HG03108 (cell line): ENCODE measurements around the gene HOXA10.
A peak's percentile ranks its signal among the peaks of the same experiment; 100 is the strongest.

Source experiments
- ATAC-seq: cut with Tn5 transposase; IDR thresholded peaks from one replicate; pipeline ENCODE4 v1.9.1; 2021; ENCODE audit warnings: moderate library complexity; ENCODE audit not compliant: unreplicated experiment

The HOXA10 gene

DNA sequence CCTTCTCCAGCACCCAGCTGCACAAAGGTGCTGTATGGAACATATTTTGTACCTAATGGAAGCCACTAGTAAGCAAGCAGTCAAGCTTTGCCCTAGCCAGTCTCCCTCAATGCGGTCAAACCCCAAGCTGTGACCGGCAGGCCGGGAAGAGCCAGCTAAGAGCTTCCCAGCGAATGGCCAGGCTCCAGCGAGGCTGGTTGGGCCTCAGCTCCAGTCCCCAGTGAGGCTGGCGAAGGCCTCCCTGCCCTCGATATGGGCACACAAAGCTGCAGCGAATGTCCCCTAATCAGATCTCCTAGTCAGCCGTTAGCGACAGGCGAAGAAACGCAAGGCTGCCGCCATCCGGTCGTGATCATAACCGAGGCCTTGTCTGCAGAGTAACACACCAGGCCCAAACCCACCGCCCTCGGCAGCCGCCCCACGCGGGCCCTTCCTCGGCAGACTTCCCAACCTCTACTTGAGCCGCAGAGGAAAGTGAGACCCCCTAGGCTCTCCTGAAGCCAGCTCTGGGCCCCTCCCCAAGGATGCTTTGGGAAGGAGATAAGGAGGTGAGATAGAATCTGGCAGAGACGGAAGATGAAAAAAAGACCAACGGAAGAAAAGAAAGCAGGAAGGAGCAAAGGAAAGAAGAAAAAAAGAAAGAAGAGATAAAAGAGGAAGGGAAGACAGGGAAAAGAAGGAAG lies 5.7 kb downstream of the HOXA10 start:
- ATAC-seq: no peak

DNA sequence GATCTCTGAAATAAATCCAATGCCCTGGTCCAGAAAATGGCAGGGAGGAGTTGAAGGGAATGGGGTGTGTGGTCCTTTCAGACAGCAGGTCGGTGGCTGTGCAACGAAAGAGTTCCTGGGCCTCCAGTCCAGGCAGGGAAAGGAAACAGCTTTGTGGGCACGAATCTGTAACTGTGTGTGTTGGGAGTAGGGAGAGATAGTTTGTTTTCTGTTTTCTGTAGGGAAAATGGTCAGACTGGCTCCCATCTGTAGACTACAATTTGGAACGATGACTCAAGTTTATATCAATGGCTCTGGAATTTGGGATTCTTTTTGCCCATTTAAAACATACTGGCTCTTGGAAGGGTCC lies 6.2 kb downstream of the HOXA10 start:
- ATAC-seq: no peak

DNA sequence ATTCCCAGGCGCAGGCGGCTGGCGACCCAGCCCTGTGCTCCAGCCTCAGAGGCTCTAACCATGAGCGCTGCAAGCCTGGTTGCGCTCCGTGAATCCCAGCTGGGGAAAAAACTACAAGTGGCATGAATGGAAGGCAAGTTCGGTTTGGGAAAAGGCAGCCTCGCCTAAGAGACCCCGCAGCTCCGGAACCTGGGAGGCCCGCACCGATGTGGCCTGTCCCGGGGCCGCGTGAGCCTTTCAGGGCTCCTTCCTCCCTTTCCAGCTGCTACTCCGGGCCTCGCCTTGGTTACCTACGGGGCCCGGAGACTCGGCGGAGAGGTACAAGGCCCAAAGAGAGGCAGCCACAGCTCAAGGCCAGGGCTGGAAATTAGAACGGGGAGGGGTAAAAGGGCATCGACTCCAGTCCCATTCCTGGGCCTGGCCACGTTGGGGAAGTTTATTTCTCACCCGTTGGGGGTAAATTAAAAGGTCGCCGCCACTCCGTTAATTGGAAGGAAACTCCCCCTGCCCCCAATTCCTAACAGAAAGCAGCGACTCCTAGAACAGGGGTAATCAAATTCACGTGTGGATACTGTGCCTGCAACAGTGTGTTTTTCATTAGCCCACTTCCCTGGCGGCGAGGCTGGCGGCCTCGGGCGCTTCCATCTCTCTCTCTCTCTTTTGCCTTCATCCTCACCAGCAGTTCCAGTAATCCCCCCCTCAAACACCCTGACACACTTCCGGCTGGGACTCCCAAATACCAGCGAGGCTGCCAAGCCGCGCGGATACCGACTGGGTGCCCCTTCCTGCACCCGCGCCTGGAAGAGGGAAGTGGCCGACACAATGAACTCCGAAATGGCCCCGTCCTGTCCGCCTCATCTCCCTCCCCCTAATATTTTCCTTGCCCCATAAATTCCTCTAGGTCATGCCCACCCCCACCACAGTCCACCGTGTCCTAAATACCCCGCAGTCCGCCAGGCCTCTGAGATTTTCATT lies 7.3 kb downstream of the HOXA10 start:
- ATAC-seq: no peak

DNA sequence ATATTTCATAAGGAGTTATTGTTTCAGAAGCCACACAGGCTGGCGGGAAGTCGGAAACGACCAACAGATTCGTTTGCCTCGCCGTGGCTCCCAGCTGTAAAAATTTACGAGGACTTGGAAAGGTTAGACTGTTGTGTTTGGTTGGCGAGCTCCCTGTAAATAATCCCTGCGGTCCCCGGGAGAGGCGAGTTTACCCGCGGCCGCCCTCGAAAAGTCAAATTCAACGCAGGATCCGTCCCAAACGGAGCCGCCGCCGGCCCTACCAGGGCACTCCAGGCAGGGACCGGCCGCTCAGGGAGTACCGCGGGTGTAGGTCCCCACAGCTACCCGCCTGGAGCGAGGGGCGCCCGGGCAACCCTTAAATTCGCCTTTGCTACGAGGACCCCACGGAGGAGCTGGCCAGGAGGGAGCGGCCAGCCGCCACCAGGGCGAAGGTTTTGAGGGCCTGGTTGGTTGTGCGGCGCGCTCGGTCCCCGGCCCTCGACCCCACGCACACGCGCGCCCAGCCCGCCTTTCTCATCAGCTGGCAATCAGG lies 8.1 kb downstream of the HOXA10 start:
- no peak for ATAC-seq

DNA sequence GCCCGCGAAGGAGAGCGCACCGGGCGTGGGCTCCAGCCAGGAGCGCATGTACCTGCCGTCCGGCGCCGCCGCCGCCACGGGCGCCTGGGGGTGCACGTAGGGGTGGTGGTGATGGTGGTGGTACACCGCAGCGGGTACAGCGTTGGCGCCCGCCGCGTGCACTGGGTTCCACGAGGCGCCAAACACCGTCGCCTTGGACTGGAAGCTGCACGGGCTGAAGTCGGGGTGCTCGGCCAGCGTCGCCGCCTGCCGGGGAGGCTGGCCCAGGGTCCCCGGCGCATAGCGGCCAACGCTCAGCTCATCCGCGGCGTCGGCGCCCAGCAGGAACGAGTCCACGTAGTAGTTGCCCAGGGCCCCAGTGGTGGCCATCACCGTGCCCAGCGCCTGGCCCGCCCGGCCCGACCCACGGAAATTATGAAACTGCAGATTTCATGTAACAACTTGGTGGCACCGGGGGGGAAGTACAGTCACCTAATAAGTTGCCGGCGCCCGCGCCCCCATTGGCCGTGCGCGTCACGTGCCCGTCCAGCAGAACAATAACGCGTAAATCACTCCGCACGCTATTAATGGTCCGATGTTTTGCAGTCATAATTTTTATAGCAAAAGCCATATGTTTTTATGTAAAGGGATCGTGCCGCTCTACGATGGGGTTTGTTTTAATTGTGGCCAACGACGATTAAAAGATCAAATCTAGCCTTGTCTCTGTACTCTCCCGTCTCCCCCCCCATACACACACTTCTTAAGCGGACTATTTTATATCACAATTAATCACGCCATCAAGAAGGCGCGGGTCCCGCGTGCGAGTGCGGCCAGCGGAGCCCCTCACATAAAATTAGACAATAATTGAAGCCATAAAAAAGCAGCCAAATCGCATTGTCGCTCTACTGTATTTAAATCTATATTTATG lies 8.8 kb downstream of the HOXA10 start, which contains the start of gene HOXA9:
TSS of gene HOXA9 (minus strand) at position 449 of the 907 bp plus-strand sequence. CDS start at position 369, 80 bp downstream.
- no peak for ATAC-seq

DNA sequence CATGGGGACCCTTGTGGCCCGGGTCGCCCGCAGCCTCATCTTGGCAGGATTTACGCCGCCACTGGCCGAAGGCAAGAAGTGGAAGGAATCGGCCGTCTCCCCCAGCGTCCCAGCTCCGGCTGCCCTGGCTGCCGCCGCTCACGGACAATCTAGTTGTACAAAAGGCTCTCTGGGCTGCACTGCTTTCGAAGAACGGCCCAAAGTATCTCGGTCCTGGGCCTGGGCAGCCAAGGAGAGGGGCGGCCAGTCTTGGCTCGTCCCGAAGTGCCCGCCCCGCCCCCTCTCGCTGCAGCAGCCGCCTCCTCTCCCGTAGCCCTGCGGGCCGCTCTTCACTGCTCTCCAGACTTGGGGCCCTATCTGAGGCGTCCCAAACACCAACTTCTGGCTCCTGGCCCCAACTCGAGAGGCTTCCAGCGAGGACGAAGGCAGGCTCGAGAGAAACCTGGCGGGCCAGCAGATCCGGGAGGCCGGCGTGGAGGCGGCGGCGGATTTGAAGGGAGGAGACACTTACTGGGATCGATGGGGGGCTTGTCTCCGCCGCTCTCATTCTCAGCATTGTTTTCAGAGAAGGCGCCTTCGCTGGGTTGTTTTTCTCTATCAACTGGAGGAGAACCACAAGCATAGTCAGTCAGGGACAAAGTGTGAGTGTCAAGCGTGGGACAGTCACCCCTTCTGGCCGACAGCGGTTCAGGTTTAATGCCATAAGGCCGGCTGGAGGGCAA lies 9.6 kb downstream of the HOXA10 start:
- no peak for ATAC-seq

DNA sequence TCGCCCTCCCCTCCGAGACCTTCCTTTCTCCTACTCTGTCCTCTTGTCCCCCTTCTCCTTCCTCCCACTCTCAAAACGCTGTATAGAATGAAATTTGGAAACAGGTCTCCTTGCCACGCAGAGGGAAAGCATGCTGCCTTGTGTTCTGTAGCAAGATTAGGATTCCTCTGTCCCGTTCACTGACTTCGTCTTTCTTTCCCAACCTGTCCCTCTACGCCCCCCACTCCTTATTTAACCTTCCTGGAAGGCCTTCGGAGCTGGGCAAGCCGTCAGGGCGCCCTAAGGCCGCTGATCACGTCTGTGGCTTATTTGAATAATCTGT lies 10.1 kb downstream of the HOXA10 start:
- no peak for ATAC-seq

DNA sequence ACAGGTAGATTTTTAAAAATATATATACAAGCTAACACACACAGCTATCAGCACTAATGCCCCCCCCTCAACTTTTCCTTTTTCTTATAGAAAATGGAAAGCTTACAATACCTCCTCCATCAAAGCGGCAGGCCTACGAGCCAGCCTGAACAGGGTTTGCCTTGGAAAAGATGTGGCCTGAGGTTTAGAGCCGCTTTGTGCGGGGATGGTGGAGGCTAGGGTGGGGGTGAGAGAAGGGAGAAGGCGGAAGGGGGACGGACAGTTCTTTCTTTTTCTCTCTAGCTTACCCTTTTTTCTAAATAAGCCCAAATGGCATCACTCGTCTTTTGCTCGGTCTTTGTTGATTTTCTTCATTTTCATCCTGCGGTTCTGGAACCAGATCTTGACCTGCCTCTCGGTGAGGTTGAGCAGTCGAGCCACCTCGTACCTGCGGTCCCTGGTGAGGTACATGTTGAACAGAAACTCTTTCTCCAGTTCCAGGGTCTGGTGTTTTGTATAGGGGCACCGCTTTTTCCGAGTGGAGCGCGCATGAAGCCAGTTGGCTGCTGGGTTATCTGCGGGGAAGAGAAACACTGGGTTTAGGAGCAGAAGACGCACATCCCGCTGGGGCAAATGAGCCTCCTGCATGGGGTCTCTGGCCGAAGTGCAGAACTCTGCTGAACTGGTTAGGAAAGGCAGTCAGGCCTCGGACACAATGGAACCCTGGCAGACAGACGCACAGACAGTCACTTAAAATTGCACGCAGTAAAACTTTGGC lies 10.7 kb downstream of the HOXA10 start:
- ATAC-seq: no peak

DNA sequence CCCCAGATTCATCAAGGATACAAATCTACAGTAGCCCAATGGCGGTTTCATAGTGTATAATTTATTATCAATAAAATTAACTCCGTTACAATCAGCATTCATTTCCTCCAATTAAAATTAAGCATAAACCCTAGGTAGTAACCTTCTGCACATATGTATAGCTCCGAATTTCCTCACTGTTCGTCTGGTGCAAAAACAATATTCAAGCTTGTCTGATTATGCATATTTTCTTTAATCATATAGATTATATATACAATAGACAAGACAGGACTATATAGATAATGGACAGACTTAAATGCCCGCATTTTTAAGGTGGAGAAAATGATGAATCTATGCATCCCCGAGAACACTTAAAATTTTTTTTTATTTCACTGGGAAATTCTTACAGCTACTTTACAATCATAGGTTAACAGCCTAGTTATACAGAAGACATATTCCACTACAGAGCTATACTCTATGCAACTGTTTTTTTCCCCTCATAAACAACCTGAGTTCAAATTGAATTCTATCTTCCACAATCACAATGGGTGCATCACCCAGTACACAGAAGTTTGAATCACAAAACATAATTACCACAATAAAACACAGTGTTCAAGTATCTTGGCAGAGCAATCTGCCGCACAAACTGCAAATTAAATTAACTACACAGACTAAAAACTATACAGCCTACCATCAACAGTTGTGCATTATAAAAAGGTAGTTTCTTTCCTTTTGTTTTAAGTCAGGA lies 11.4 kb downstream of the HOXA10 start:
- ATAC-seq: no peak

DNA sequence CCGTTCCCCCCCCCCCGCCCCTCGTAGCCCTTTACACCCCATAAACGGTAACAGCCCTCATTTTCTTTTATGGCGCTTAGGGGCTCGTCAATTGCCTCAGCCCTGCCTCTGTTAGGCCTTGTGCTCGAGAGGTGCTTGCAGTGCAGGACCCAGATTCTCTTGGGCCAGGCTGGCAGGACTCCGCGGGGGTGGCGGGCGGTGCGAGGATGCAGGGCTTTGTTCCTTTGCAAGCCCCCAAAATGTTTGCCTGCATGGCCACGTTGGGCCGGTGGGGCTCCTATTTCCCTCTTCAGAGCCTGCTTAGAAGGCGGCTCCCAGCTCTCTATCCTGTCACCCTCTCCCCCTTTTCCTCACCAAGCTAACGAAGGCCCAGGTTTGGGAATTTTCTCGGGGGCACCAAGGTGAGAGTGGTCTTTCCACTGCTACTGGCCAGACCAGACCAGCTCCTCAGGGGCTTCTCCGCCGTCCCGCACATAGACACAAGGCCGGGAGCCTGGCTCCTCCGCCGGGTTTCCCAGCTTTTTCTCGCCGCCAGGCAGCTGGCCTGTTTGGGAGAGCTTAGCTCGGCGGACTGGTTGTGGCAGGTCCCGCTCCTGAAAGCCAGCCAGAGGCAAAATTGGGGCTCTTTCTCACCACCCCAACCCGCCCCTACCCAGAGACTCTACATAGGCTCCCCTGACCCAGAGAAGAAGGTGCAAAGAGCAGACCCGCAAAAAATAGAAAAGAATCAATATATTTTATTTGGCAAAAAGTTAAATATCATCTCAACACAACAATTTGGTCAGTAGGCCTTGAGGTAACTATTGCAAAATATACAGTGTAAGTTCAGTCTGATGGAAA lies 12.2 kb downstream of the HOXA10 start:
- ATAC-seq: no peak

DNA sequence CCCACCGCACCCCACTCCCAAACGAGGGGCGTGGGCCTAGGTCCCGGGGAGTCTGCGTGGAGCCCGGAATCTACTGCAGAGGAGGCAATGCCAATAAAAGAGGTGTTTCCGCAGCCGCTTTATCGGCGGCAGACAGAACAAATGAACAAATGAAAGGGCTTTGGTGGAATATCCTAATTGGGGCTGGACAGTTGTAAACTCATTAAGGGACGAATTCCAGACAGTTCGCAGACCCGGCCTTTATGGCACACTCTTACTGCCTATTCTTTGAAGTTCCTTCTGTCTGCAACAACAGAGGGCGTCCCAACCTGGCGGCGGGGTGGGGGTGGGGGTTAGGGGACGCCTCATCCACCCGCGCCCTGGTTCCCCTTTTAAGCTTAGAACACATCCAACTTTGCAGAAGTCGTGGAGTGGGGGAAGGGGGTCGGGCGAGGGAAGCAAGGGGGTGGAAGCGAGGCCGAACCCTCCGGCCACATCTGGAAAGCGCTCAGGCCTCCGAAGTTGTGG lies 12.9 kb downstream of the HOXA10 start:
- no peak for ATAC-seq

DNA sequence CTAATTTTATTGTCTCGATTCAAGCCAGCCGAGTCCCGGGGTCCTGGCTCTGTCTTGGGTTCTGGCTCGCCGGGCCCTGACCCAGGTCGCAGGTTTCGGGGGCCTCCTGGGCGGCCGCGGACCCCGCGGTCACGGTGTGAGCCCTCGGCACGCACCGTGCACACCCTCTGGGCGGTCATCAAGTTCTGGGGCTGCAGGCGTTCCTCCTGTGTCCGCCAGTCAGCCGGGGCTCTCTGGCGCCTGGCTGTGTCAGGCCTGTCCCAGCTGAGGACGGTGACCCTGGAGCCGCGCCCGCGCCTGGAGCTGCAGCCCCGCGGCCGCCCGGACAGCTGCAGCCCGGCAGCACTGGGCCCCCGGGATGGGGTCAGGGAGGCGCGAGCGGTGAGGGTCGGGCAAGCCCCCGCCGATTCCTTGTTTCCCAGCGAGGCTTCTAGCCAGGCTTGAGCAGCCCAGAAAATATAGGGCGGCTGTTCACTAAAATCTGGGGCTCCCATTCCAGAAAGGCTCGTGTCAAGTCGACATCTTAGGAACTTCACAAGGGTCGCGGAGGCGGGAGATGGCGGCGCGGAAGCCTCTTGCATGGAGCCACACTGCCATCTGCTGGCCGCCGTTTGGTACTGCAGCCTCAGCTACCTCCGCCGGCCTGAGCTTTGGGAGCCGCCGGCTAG lies 13.4 kb downstream of the HOXA10 start:
- peak; percentile 47 for ATAC-seq

DNA sequence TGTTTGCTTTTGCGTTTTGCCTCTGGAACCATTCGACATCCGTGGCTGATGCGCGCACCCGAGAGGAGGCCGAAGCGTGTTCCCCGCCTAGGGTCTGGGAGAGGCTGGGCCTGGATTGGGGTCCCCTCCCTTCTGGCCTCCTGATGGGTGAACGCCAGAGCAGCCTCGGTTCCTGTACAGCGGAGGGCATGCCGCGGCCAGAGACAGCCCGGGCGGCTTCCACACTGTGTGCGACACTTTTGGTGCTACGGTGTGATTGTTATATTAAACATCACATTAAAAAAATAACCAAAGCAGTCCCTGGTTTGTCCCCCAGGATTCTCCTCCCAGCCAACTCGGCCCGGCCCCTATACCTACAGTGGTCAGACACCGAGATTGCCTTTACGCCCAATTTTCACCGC lies 14.0 kb downstream of the HOXA10 start:
- ATAC-seq: no peak

DNA sequence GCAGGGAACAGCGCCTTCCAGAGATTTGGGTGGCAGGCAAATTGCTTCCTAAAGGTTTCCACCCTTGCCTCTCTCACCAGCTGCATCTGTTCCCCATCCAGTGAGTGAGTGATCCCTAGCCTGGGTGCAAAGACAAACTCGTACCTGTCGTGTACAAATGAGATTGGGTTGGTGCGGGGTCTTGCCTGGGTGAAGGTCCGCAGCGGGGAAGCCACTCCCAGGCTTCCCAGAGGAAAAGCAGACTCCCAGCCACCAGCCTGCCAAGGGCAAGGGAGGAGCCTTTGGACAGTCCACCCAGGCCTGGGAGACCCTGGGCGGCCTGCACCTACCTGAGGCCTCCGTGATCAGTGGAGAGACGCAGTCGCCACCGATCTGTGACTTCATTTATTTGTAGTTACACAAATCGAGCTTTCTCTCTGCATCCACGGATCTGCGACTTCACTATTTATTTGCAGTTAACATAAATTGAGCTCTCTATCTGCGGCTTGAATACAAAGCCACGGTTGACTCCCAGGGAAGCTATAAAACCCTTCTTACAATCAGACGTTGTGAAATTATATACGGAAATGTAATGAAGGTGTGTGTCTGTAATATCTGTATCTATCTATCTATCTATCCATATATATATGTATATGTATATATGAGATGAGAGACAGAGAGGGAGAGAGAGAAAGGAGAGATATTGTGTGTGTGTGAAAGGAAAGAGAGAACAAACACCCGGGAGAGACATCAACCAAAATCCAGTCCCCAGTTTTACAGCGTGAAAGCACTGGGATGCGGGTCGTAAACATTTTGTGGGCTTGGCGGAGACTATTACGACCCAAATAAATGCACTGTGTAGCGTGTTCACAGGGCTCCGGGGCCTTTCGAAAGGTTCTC lies 14.6 kb downstream of the HOXA10 start:
- no peak for ATAC-seq

DNA sequence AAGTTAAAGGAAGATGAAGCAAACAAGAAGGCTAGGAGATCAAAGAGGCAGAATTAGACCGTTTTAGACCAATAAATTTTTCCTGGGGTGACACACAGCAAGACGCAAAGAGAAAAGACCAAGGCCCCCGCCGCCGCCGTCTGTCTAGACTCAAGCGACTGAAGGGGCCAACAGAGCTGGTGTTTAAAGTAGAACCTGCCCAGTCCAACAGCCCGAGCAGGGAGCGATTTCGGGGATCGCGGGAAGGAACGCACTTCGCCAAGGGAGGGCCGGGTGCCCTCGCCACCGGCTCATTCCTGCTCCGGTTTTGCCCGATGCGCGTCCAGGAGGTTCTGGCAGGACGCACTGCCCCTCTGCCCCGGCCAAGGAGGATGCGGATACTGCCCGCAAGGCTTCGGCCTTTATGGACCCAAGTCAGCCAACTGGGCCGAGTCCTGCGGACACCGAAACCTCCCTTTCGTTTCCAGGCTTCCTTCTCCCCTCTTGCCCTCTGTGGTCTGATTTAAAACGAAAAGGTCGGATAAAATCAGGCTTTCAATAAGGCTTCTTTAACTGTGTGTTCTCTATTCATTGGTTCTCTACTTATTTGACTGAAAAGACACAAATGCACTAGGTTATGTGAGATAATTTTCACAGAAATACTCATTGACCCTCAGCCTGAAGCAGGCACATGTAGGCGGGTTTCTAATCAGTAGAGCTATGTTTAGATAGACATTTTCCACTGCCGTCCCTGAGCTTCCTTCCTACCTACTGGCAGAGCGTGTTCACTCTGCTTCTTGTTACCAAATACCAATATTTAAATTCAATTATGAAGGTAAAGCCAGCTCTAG lies 15.5 kb downstream of the HOXA10 start:
- no peak for ATAC-seq
